DMS 273 treated with DMSO at 0.1 percent for 48 hours (cell line): ENCODE measurements around the gene GMIP.

Source experiments
- DNase-seq: peaks from one replicate; lab custom pipeline; 2025; lab: John Stamatoyannopoulos, UW

The GMIP gene

GRCh38 chr19:19659646-19660245 is 16.3 kb upstream of the GMIP start:
- DNase-seq: no peak

GRCh38 chr19:19657397-19657783 is 13.9 kb upstream of the GMIP start:
- DNase-seq: peak; percentile 93

- DNase-seq: no peak
Observed at GRCh38 chr19:19656451-19657396, 13.3 kb upstream of the GMIP start.

GRCh38 chr19:19655641-19656343 is 12.3 kb upstream of the GMIP start:
- DNase-seq: no peak

GRCh38 chr19:19655051-19655594 is 11.7 kb upstream of the GMIP start:
- DNase-seq: no peak

GRCh38 chr19:19654441-19654840 is 11.0 kb upstream of the GMIP start:
- no peak for DNase-seq

- no peak for DNase-seq
Observed at GRCh38 chr19:19653597-19654147, 10.2 kb upstream of the GMIP start.

GRCh38 chr19:19652482-19653295 is 9.2 kb upstream of the GMIP start:
- no peak for DNase-seq

- DNase-seq: no peak
Observed at GRCh38 chr19:19651076-19651475, 7.6 kb upstream of the GMIP start.

GRCh38 chr19:19650331-19650730 is 6.9 kb upstream of the GMIP start:
- no peak for DNase-seq

GRCh38 chr19:19649580-19649995 is 6.1 kb upstream of the GMIP start:
- DNase-seq: no peak

GRCh38 chr19:19649155-19649554 is 5.7 kb upstream of the GMIP start:
- DNase-seq: no peak

GRCh38 chr19:19647037-19647835 is 3.8 kb upstream of the GMIP start:
- DNase-seq: no peak

- DNase-seq: no peak
Observed at GRCh38 chr19:19645233-19645870, 1.9 kb upstream of the GMIP start.

GRCh38 chr19:19644054-19644388 is 564 bp upstream of the GMIP start:
- DNase-seq: no peak

- peak; percentile 33 for DNase-seq
Observed at GRCh38 chr19:19642506-19643157, 825 bp downstream of the GMIP start.

GRCh38 chr19:19637523-19638251 is 5.8 kb downstream of the GMIP start:
- DNase-seq: no peak

- no peak for DNase-seq
Observed at GRCh38 chr19:19637186-19637522, 6.3 kb downstream of the GMIP start.

GRCh38 chr19:19636573-19637185 is 6.8 kb downstream of the GMIP start:
- no peak for DNase-seq
